Kasumi-1 (cell line): ENCODE measurements around the gene DLK2.
"Not testable (repeated sequence)": the region's sequence is repeated elsewhere in the genome, so short reads cannot be mapped to it uniquely, and the experiment has no call there.

Experiments used
- DNase-seq, 2 experiments: peaks; one replicate each; lab custom pipeline; 2025; lab: John Stamatoyannopoulos, UW

DLK2 gene

GRCh38 chr6:43425083-43425482 lies 30.3 kb downstream of the DLK2 start:
- not testable (repeated sequence) for DNase-seq

GRCh38 chr6:43421831-43422230 lies 33.5 kb downstream of the DLK2 start:
- no peak for DNase-seq

GRCh38 chr6:43420012-43420709 lies 35.2 kb downstream of the DLK2 start:
- no peak for DNase-seq

GRCh38 chr6:43416935-43417334 lies 38.4 kb downstream of the DLK2 start:
- no peak for DNase-seq

- not testable (repeated sequence) for DNase-seq
These were observed 40.1 kb downstream of the DLK2 start for GRCh38 chr6:43415275-43415674.

DNA sequence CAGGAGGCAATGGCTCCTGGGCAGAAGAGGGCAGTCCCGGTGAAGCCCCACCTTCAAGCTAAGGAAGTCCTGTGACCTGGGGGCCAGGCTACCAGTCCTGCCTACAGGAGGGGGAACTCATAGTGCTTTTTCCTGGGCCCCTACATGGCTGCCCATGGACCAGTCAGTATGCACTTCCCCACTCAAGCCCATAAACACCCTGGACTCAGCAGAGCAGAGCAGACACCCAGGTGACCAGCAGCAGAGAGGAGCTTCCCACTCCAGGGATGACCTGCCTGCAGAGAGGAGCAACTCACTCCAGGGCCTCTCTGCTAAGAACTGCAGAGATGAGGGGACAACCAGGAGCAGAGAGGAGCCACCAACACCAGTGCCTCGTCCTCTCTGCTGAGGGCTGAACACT lies 42.3 kb downstream of the DLK2 start:
- no peak for DNase-seq

DNA sequence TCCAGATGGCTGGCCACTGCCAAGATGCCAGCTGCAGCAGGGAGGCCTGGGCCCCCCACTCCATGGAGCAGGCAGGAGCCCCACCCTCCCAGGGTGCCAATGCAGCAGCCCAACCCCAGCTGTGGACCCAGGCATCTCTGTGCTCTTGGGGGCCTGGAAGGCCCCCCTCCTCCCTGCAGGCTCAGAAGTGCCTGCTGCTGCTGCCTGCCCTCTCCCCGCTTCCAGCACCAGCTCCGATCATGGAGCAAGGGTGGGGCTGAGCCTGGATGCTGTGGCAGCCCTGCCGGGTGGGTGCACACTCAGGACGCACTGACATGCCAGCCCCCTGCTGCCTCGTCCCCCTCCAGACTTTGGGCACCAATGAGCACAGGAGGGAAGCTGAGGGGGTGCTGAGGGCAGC lies 42.8 kb downstream of the DLK2 start:
- DNase-seq: no peak

- not testable (repeated sequence) for DNase-seq
These were observed 44.6 kb downstream of the DLK2 start for GRCh38 chr6:43410776-43411175.

- DNase-seq: no peak
These were observed 47.1 kb downstream of the DLK2 start for GRCh38 chr6:43408259-43408658.

GRCh38 chr6:43407296-43407695 lies 48.1 kb downstream of the DLK2 start:
- DNase-seq: no peak

- no peak for DNase-seq
These were observed 50.0 kb downstream of the DLK2 start for GRCh38 chr6:43405354-43405753.

DNA sequence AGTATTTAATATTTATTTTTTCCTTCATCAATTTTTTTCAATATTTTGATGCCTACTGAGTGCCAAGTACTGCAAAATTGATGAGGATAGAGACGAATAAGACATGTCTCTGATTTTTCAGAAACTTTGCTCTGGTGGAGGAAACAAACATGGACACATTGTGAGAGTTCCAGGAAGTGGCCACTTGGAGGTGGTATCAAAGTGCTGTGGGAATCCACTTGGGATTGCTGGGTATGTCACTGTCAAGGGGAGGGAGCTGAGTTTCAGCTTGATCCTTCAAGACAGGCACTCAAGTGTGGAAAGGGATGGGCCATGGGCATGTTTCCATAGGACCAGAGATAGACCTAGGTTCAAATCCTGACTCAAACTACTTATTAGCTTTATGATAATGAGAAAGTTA lies 52.5 kb downstream of the DLK2 start:
- no peak for DNase-seq

GRCh38 chr6:43401730-43402129 lies 53.6 kb downstream of the DLK2 start:
- DNase-seq: no peak
